Measurements from ENCODE around the gene RNF150.
A peak's percentile ranks its signal among the peaks of the same experiment; 100 is the strongest.

The RNF150 gene

GRCh38 chr4:140903522-140904475, 229.5 kb downstream of the RNF150 start:
- DNase-seq, result no peak

GRCh38 chr4:140901736-140902336, 231.4 kb downstream of the RNF150 start:
- no peak for DNase-seq

- no peak for DNase-seq
Measured at GRCh38 chr4:140893939-140894338, 239.3 kb downstream of the RNF150 start.

GRCh38 chr4:140888054-140888453, 245.2 kb downstream of the RNF150 start:
- DNase-seq, result no peak

- no peak for DNase-seq
Measured at GRCh38 chr4:140887467-140887866, 245.8 kb downstream of the RNF150 start.

- peak; percentile 30 for DNase-seq
Measured at GRCh38 chr4:140884431-140885058, 248.7 kb downstream of the RNF150 start.

- DNase-seq, result no peak
Measured at GRCh38 chr4:140877781-140878180, 255.5 kb downstream of the RNF150 start.

- no peak for DNase-seq
Measured at GRCh38 chr4:140876615-140877364, 256.5 kb downstream of the RNF150 start.

- no peak for DNase-seq
Measured at GRCh38 chr4:140875746-140876452, 257.4 kb downstream of the RNF150 start.

GRCh38 chr4:140874056-140874455, 259.2 kb downstream of the RNF150 start:
- DNase-seq, result no peak

GRCh38 chr4:140871368-140871767, 261.9 kb downstream of the RNF150 start:
- DNase-seq, result no peak

GRCh38 chr4:140870427-140870826, 262.8 kb downstream of the RNF150 start:
- DNase-seq, result no peak

- DNase-seq, result no peak
Measured at GRCh38 chr4:140869446-140869845, 263.8 kb downstream of the RNF150 start.

- DNase-seq, result no peak
Measured at GRCh38 chr4:140867356-140867755, 265.9 kb downstream of the RNF150 start.

- no peak for DNase-seq
Measured at GRCh38 chr4:140866492-140867005, 266.7 kb downstream of the RNF150 start.

GRCh38 chr4:140865253-140866217, 267.7 kb downstream of the RNF150 start:
- DNase-seq, result no peak

GRCh38 chr4:140863197-140863596, 270.1 kb downstream of the RNF150 start:
- DNase-seq, result no peak

- no peak for DNase-seq
Measured at GRCh38 chr4:140862177-140862442, 271.2 kb downstream of the RNF150 start.

GRCh38 chr4:140861359-140862176, 271.7 kb downstream of the RNF150 start:
- DNase-seq, result peak; percentile 47

- DNase-seq, result no peak
Measured at GRCh38 chr4:140858897-140859296, 274.4 kb downstream of the RNF150 start.
